HG02938 (cell line): Measurements from ENCODE around the gene ZDHHC8.
"Not testable (repeated sequence)": the region's sequence is repeated elsewhere in the genome, so short reads cannot be mapped to it uniquely, and the experiment has no call there.

Source experiments
- ATAC-seq: cut with Tn5 transposase; IDR thresholded peaks from one replicate; pipeline ENCODE4 v1.9.1; 2021; ENCODE audit warnings: mild to moderate bottlenecking, moderate library complexity; ENCODE audit not compliant: unreplicated experiment

ZDHHC8 gene

DNA sequence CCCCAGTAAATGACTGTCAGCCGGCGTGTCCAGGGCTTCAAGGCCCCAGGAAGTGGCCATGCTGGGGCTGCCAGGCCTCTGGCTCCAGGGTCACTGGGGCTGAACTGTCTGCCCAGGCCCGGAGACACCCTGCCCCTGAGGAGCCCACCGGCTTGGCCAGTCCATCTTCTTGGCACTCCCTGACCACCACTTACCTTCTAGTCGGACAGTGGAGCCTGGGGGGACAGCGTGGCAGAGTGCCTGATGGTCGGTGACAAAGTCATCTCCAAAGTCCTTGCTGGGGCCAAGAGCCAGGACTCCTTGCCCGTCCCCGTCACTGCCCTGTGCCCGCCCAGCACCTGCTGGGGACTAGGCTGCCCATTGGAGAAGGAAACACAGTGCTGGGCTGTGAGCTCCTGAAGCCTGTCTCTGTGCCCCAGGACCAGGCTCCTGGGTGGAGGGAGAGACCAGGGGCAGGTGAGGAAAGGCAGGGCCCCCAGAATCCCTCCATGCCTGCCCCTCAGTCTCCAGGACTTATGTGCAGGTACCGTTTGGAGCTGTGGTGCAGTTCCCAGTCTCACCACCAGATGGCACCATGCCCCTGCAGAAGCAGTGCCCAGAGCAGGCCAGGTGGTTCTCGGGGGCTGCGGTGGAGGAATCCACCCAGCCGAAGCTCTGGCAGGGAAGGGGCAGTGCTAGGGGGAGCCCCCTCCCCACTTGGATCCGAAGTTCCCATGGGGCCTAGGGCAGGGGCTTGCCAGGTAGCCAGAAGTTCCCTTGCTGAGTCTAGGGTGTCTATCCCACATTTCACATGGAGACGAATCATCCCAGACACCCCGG is 25.2 kb downstream of the ZDHHC8 start:
- no peak for ATAC-seq

DNA sequence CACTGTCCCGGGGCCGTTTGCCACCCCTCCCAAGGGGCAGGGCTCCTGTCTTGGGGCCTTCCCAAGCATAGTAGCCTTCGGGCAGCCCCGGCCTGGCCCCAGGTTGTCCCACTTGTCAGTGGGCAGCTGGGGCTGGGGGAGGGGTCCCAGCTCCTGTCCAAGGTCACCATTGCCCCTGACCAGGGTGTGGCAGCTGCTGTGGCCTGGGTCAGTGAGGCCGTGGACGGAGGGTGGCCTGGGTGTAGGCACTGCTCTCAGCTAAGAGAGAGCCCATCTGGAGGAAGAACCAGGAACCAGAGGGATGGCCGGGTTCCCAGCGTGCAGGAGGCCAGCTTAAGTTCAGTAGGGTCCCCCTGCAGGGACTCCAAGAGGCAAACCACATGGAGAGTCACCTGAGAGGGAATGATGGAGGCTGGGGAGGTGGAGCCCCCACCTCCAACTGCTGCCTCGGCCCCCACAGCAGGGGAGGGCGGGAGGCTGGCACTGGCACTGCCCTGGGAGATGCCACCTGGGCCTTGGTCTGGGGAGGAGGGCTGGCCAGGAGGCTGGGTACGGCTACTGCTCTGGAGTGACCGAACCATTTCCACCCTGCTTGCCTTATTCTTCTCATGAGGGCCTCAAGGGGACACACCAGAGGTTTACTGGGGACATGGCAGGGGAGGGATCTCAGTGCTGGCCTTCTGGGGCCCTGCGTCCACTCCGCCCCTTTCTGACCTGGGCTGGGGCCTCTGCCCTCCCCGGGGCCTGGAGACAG is 26.0 kb downstream of the ZDHHC8 start:
- no peak for ATAC-seq

DNA sequence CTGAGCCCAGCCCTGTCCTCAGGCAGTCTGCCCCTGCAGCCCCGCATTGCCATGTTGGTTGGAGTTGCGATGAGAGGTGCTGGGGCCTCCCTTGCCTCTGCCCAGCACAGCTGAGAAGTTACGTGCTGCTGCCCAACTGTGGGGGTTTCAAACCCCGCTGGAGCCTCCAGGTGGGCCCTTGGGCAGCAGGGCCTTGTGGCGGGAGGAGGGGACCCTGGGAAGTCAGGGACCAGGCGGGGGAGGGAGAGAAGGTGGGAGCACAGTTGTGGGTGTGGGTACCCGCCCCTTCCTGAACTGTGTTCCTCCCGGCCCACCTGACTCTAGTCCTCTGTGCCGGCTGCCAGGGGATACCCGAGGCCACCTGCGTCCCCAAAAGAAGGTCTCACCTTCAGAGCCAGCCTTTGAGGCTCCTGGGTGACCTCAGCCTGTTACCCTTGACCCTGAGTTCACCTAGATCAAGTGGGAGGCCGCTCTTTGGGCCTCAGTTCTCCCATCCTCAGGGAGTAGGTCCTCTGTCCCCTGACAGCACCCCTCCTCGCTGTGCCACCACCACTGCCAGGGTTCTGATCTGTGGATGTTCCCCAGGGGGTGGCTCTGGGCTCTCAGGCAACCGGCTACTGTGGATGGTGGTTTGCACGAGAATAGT is 26.9 kb downstream of the ZDHHC8 start:
- no peak for ATAC-seq

- no peak for ATAC-seq
These were observed 27.5 kb downstream of the ZDHHC8 start for GRCh38 chr22:20159076-20159475.

- ATAC-seq, result not testable (repeated sequence)
These were observed 27.9 kb downstream of the ZDHHC8 start for GRCh38 chr22:20159531-20159930.

DNA sequence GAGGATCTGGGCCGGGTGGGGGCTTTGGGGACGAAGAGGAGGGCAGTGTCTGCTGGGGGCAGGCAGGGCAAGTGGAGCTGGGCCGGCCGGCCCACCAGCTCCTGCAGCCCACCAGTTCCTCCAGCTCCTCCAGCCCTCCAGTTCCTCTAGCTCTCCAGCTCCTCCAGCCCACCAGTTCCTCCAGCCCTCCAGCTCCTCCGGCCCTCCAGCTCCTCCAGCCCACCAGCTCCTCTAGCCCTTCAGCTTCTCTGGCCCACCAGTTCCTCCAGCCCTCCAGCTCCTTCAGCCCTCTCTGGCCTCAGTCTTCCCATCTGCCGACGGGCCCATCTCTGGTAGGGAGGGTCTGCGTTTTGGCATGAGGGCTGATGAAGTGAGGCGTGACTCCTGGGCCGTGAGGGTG is 28.4 kb downstream of the ZDHHC8 start:
- ATAC-seq, result no peak

- no peak for ATAC-seq
These were observed 33.3 kb downstream of the ZDHHC8 start for GRCh38 chr22:20164863-20165262.

- ATAC-seq, result no peak
These were observed 33.8 kb downstream of the ZDHHC8 start for GRCh38 chr22:20165421-20165820.

- ATAC-seq, result no peak
These were observed 34.3 kb downstream of the ZDHHC8 start for GRCh38 chr22:20165913-20166312.

GRCh38 chr22:20166703-20167102 is 35.1 kb downstream of the ZDHHC8 start:
- no peak for ATAC-seq

DNA sequence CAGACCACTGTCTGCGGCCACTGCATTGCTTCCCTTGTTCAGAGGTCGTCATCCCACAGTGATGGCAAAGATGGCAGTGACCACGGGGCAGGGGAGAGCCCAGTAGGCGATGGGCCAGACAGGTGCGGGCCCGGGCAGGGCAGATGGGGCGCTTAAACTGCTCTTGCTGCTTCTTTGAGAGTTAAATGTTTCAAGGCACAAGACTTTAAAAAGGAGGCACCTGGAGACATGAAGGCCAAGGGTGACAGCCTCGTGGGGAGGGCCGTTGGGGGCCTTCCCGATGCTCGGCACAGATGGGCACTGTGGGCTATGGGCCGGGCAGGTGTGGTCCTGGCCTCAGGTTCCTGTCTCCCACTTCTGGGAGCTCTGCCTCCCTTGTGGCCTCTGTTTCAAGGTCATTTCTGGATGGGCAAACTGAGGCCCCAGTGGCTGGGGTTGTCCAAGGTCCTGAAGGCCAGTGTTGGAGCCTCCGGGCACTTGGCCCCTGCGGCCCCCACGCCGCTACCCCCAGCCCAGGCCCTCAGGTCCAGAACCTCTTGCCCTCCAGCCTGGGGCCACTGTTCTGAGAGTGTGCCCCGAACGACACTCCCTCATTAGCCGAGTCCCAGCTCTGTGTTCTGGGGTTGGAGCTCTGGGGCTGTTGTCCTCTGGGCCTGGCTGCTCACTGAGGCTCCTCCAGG is 36.2 kb downstream of the ZDHHC8 start:
- ATAC-seq, result no peak

DNA sequence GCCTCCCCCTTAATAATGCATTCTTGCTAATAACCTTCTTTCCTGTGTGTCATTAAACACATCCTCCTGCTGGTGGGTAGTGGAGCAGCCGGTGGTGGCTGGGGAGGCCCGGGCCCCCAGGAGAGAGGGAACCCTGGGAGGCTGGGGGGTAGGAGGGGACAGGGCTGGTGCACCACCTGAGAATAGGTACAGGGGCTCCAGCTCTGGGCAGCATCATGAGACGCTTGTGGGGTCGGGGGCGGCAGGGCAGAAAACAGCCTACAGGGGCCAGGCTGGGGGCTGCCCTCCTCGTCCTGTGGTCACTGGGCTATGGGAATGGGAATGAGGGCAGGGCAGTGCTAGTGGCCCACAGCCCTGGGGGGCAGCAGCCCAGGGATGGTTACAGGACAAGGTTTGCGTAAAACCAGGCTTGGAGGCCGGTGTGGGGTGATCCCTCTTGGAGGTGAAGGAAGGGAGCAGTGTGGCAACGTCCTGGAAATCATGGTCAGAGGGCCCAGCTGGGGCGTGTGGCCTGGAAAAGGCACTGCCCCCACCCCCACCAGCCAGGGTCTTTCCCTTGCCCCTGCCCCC is 37.7 kb downstream of the ZDHHC8 start:
- no peak for ATAC-seq

DNA sequence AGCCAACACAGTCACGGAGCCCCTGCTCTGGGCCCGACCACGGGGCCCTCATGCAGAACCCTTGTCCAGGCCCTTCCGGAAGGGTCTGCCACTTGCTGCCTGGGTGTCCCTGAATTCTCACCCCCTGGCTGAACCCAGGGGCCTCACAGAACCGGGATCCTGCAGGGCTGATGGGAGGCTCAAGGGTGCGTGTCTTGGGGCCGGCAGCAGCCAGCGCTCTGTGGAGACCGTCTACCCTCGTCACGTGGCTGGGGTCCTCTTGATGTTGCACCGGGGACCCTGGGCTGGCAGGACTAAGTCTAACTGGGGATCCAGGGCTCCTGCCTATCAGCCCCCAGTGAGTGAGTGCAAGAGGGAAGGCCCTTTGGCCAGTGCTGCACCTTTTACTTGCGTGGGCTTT is 38.6 kb downstream of the ZDHHC8 start:
- no peak for ATAC-seq

DNA sequence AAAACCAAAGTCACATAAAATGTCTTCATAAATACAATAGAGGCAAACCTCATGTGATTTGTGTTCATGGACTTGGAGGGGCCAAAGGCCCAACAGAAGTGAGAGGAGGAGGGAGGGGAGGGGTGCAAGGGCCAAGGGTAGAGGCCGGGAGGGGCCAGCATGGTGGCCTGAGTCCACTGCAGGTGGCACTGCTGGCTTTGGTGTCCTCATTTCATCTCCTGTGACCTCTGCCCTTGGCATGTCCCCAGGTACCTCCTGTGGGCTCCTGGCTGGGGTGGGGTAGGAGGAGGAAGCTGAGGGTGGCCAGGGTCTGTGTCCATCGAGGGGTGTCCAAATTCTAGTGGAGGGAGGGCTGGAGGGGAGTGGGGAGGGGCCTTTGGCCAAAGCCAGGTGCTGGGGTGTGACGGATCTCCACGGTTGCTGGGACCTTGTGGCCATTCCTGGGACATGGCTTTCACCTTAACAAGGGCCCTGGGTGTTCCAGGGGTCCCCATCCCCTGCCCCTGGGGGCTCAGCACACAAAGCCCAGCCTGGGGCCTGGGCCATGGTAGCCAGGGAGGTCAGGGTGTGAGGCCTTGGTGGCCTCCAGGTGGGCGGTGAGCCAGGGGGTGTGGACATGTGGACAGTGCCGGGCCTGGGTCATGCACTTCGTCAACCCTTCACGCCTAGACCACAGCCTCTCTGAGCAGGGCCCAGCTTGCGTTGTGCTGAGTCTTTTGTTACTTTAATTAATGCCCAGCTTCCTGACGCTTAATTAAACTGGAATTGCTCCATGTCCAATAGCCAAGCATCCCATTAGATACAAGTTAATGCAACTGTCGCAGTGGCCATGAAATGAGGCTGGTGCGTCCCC is 39.9 kb downstream of the ZDHHC8 start:
- ATAC-seq, result no peak

DNA sequence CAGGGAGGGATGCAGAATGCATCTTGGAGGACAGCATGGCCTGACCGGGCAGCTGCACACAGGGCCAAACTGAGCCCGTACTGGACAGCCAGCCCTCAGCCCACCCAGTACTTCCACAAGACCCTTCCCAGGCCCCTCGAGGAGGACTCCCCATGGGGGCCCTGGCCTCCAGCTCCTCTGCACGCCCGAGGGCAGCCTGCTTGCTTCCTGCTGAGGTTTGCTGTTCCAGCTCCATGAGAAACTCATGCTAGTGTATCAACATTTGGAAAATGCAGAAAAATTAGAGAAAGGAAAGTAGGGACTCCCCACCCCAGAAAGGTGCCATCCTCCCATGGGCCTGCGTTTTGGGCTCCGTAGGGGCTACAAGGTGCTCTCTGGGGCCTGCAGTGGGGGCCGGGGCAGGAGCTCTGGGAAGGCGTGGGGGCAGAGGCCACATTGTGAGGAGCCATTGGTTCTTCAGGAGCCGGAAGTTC is 40.6 kb downstream of the ZDHHC8 start:
- ATAC-seq, result no peak

GRCh38 chr22:20173246-20173645 is 41.6 kb downstream of the ZDHHC8 start:
- ATAC-seq, result no peak

GRCh38 chr22:20173772-20174171 is 42.2 kb downstream of the ZDHHC8 start:
- no peak for ATAC-seq

- no peak for ATAC-seq
These were observed 43.4 kb downstream of the ZDHHC8 start for GRCh38 chr22:20174785-20175596.

DNA sequence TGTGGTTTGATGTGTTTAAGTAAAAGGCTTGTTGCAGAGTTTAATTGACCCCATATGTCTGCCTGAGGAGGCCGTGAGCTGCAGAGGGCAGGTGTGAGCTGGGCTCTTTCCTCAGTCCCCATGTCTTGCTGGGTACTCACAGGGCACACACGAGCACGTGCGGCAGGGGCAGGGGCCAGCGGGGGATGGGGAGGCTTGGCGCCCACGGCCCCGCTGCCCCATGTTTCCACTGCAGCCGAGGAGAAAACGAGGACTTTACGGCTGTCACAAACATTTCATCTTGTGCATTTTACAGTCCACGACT is 43.9 kb downstream of the ZDHHC8 start:
- no peak for ATAC-seq
